T-helper 2 cell (primary cell): ENCODE measurements around the gene MAPKAP1.

Source experiments
- DNase-seq, 5 experiments: peaks; one replicate each; pipeline versions ENCODE4 v3.0.0 to v3.0.0-alpha.2; 2012 to 2022

The MAPKAP1 gene

GRCh38 chr9:125638239-125639045, 68.6 kb downstream of the MAPKAP1 start:
- no peak for DNase-seq

GRCh38 chr9:125637241-125637640, 69.8 kb downstream of the MAPKAP1 start:
- DNase-seq = no peak

GRCh38 chr9:125635888-125636287, 71.1 kb downstream of the MAPKAP1 start:
- DNase-seq = no peak

- DNase-seq = no peak
These were observed 72.8 kb downstream of the MAPKAP1 start for GRCh38 chr9:125634040-125634717.

- DNase-seq = no peak
These were observed 73.8 kb downstream of the MAPKAP1 start for GRCh38 chr9:125633116-125633745.

GRCh38 chr9:125632321-125633115, 74.5 kb downstream of the MAPKAP1 start:
- DNase-seq = peak in 1 of 5 experiments; percentile 49

GRCh38 chr9:125631391-125632085, 75.5 kb downstream of the MAPKAP1 start:
- DNase-seq = peak in 1 of 5 experiments; percentile 34

GRCh38 chr9:125630436-125630835, 76.6 kb downstream of the MAPKAP1 start:
- DNase-seq = no peak

GRCh38 chr9:125629446-125629845, 77.6 kb downstream of the MAPKAP1 start:
- no peak for DNase-seq

- DNase-seq = no peak
These were observed 80.8 kb downstream of the MAPKAP1 start for GRCh38 chr9:125626187-125626586.

- no peak for DNase-seq
These were observed 85.8 kb downstream of the MAPKAP1 start for GRCh38 chr9:125621170-125621569.

- DNase-seq = no peak
These were observed 86.8 kb downstream of the MAPKAP1 start for GRCh38 chr9:125620216-125620615.

GRCh38 chr9:125617087-125617486, 89.9 kb downstream of the MAPKAP1 start:
- DNase-seq = no peak

- DNase-seq = no peak
These were observed 93.9 kb downstream of the MAPKAP1 start for GRCh38 chr9:125613141-125613540.

- DNase-seq = no peak
These were observed 94.4 kb downstream of the MAPKAP1 start for GRCh38 chr9:125612616-125613015.

GRCh38 chr9:125611121-125611765, 95.8 kb downstream of the MAPKAP1 start:
- no peak for DNase-seq

- DNase-seq = no peak
These were observed 97.3 kb downstream of the MAPKAP1 start for GRCh38 chr9:125609744-125610143.

- DNase-seq = no peak
These were observed 98.4 kb downstream of the MAPKAP1 start for GRCh38 chr9:125608489-125609224.

GRCh38 chr9:125604196-125604595, 102.8 kb downstream of the MAPKAP1 start:
- no peak for DNase-seq

- no peak for DNase-seq
These were observed 103.5 kb downstream of the MAPKAP1 start for GRCh38 chr9:125603478-125604021.

GRCh38 chr9:125601961-125602360, 105.0 kb downstream of the MAPKAP1 start:
- no peak for DNase-seq
